GM03348 (cell line): ENCODE measurements around the gene ATXN1L.
"Not testable (repeated sequence)": the region's sequence is repeated elsewhere in the genome, so short reads cannot be mapped to it uniquely, and the experiment has no call there.

ENCODE experiments used
- DNase-seq: peaks from one replicate; pipeline ENCODE4 v3.0.0; 2012; ENCODE audit warnings: low spot score

ATXN1L gene

GRCh38 chr16:71845639-71846430 is at the start of gene ATXN1L:
TSS of gene ATXN1L (plus strand) at chr16:71845976. CDS start at chr16:71849741, 3,765 bp downstream.
- peak; percentile 100 for DNase-seq

GRCh38 chr16:71796501-71797097 is 49.2 kb upstream of the ATXN1L start:
- DNase-seq, result peak; percentile 37

GRCh38 chr16:71803305-71803690 is 42.5 kb upstream of the ATXN1L start:
- DNase-seq, result no peak

- DNase-seq, result peak; percentile 64
These were observed 37.7 kb upstream of the ATXN1L start for GRCh38 chr16:71807905-71808592.

GRCh38 chr16:71808593-71809459 is 37.0 kb upstream of the ATXN1L start, which contains the start of gene AP1G1:
TSS of gene AP1G1 (minus strand) at chr16:71808834. CDS start at chr16:71789479, 19,355 bp downstream.
- DNase-seq, result peak; percentile 96

- DNase-seq, result not testable (repeated sequence)
These were observed 35.6 kb upstream of the ATXN1L start for GRCh38 chr16:71810155-71810530.

- DNase-seq, result no peak
These were observed 34.4 kb upstream of the ATXN1L start for GRCh38 chr16:71811261-71811803.

- DNase-seq, result not testable (repeated sequence)
These were observed 28.6 kb upstream of the ATXN1L start for GRCh38 chr16:71817155-71817500.

- DNase-seq, result no peak
These were observed 19.2 kb upstream of the ATXN1L start for GRCh38 chr16:71826533-71827017.

- DNase-seq, result no peak
These were observed 15.4 kb upstream of the ATXN1L start for GRCh38 chr16:71830359-71830758.

- DNase-seq, result not testable (repeated sequence)
These were observed 14.1 kb upstream of the ATXN1L start for GRCh38 chr16:71831698-71832097.

GRCh38 chr16:71832112-71832511 is 13.7 kb upstream of the ATXN1L start:
- DNase-seq, result not testable (repeated sequence)

- DNase-seq, result no peak
These were observed 11.5 kb upstream of the ATXN1L start for GRCh38 chr16:71834291-71834690.

GRCh38 chr16:71837150-71837549 is 8.6 kb upstream of the ATXN1L start:
- DNase-seq, result no peak

GRCh38 chr16:71840052-71840451 is 5.7 kb upstream of the ATXN1L start:
- peak; percentile 74 for DNase-seq

GRCh38 chr16:71843572-71843971 is 2.2 kb upstream of the ATXN1L start:
- no peak for DNase-seq

- DNase-seq, result peak; percentile 19
These were observed 655 bp downstream of the ATXN1L start for GRCh38 chr16:71846431-71846830.

GRCh38 chr16:71847096-71847495 is 1.3 kb downstream of the ATXN1L start:
- DNase-seq, result no peak

- DNase-seq, result no peak
These were observed 2.8 kb downstream of the ATXN1L start for GRCh38 chr16:71848622-71849021.

- no peak for DNase-seq
These were observed 6.0 kb downstream of the ATXN1L start for GRCh38 chr16:71851746-71852145.

GRCh38 chr16:71852158-71852557 is 6.4 kb downstream of the ATXN1L start:
- no peak for DNase-seq

GRCh38 chr16:71852561-71852960 is 6.8 kb downstream of the ATXN1L start:
- no peak for DNase-seq
